ENCODE measurements around the gene COPS7A.
"Not testable (repeated sequence)": the region's sequence is repeated elsewhere in the genome, so short reads cannot be mapped to it uniquely, and the experiment has no call there.

COPS7A gene

DNA sequence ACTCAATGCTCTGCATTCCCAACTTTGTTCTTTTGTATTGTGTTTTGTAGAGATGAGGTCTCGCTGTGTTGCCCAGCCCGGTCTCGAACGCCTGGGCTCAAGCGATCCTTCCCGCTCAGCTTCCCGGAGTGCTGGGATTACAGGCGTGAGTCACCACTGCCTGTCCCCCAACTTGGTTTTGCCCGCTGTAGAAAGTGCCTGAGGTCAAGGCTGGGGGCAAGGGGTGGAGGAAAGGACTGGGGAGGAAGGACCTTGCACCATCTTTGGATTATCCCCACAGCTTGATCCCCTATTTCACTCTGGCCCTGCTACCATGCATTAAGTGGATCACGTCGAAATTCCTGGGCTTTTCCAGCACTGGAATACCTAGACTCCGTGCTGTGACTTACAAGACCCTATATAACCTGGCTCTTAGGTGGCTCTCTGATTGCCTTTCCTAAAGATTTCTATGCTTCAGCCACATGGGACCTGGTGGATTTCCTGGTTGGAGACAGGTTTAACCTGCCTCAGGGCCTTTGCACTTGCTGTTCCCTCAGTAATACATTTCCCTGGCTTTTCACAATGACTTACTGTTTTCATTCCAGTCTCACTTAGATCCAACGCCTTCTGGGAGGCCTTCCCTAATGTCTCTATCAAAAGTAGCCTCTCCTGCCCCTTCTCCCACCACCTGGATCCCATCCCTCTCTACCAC is 22.6 kb upstream of the COPS7A start:
- DNase-seq (ENCODE audit: low read depth, low spot score): no peak

DNA sequence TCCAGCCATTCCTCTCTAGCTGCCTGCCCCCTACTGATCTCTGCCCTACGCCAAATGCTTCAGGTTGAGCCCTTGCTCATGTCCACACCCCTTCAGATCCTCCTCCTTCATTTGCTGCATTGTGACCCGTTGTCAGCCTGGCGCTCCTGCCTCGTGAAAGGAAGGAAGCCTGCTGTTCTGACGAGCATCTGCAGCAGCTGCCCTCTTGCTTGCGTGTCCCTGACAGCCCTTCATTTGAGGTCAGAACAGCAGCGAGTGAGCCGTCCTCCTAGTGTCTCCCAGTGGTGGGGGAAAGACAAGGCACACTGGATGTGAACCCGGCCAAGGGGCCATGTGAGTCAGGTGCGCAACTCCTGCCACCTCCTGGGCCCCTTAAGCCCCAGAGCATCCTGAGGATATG is 20.2 kb upstream of the COPS7A start:
- no peak for DNase-seq (ENCODE audit: low read depth, low spot score)

GRCh38 chr12:6708351-6708750 is 15.5 kb upstream of the COPS7A start:
- not testable (repeated sequence) for DNase-seq (ENCODE audit: low read depth, low spot score)

DNA sequence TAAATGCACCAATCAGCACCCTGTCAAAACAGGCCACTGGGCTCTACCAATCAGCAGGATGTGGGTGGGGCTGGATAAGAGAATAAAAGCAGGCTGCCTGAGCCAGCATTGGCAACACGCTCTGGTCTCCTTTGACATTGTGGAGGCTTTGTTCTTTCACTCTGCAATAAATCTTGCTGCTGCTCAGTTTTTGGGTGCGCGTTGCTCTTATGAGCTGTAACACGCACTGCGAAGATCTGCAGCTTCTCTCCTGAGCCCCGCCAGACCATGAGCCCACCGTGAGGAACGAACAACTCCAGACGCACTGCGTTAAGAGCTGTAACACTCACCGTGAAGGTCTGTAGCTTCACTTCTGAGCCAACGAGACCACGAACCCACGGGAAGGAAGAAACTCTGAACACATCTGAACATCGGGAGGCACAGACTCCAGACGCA is 14.9 kb upstream of the COPS7A start:
- DNase-seq (ENCODE audit: low read depth, low spot score): no peak

- DNase-seq (ENCODE audit: low read depth, low spot score): not testable (repeated sequence)
Observed at GRCh38 chr12:6716031-6716873, 7.6 kb upstream of the COPS7A start.

GRCh38 chr12:6716874-6717437 is 6.9 kb upstream of the COPS7A start:
- no peak for DNase-seq (ENCODE audit: low read depth, low spot score)

- no peak for DNase-seq (ENCODE audit: low read depth, low spot score)
Observed at GRCh38 chr12:6722863-6723262, 983 bp upstream of the COPS7A start.

GRCh38 chr12:6724409-6724797 is 557 bp downstream of the COPS7A start:
- DNase-seq (ENCODE audit: low read depth, low spot score): no peak

- DNase-seq (ENCODE audit: low read depth, low spot score): no peak
Observed at GRCh38 chr12:6725350-6725749, 1.5 kb downstream of the COPS7A start.

- no peak for DNase-seq (ENCODE audit: low read depth, low spot score)
Observed at GRCh38 chr12:6729186-6729585, 5.3 kb downstream of the COPS7A start.

- no peak for DNase-seq (ENCODE audit: low read depth, low spot score)
Observed at GRCh38 chr12:6730169-6730568, 6.3 kb downstream of the COPS7A start.

DNA sequence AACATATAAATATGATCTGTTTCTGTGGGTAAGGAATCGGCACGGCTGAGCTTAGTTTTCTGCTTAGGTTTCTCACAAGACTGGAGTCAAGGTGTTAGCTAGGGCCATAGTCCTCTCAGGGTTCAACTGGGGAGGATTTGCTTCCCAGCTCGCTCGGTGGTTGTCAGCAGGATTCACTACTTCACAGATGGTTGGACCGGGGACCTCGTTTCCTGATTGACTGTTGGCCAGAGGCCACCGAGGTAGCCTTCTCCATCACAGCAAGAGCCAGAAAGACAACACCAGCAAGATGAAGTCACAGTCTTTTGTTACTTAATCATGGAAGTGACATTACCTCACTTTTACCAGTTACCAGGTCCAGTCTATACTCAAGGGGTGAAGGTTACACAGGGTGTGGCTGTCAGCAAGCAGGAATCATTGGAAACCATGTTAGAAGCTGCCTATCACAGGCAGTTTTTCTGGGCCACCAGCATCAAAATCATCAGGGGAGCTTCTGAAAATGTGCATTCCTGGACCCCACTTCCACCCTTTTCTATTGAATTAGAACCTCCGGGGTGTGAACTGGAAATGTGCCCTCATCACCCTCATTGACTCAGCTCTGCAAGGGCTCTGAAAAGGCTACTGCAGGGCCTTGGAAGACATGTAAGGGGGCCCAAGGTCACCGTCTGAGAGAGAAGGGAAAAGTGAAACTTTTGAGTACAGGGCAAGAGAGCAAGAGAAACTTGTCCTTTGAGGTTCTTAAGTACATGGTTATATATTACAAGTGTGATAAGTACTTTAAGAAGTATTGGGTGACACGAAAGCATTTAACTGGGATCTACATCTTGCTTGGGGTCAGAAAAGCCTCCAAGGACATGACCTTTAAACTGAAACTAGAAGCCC is 10.9 kb downstream of the COPS7A start:
- DNase-seq (ENCODE audit: low read depth, low spot score): no peak

DNA sequence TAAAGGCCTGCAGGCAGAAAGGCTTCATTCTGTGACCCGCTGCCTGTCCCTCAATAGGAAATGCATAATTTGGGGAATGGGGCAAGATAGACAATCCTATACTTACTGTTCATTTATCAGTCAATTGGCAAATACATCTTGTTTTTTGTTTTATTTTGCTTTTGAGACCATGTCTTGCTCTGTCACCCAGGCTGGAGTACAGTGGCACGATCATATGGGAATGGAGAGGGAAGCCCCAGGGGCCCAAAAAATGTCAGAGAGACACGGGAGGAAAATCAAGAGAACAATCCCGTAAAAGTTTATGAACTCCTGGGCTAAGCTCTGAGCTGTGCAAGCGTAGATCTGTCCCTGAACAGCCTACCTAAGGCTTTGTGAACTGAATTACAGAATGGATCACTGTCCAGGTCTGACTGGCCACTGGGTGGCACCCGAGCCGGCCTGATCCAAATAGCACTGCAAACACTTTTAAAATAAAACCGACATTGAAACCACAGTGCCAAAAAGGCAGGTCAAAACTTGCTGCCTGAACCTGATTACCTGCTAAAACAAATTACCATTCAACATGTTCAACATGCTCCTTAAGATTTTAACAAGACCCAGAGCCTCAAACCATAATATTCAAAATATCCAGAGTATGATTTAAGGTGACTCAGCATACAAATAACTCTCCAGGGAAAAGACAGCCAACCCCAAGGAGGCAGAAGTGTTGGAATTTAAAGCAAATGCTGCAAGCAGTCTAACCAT is 11.8 kb downstream of the COPS7A start:
- no peak for DNase-seq (ENCODE audit: low read depth, low spot score)

DNA sequence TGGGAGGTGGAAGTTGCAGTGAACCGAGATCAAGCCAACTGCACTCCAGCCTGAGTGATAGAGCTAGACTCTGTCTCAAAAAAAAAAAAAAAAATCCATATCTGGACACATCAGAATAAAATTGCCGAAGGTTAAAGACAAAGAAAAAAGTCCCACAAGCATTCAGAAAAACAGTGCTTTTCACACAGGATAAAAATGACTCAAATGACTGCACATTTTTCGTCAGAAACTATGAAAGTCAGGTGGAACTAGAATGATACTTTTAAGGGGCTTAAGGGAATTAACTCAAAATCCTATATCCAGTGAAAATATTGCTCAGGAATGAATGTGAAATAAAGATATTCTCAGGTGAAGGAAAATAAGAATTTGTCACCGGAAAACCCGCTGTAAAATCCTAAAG is 12.9 kb downstream of the COPS7A start:
- DNase-seq (ENCODE audit: low read depth, low spot score): no peak

GRCh38 chr12:6742080-6742479 is 18.2 kb downstream of the COPS7A start:
- DNase-seq (ENCODE audit: low read depth, low spot score): not testable (repeated sequence)

- no peak for DNase-seq (ENCODE audit: low read depth, low spot score)
Observed at GRCh38 chr12:6742834-6743233, 19.0 kb downstream of the COPS7A start.

GRCh38 chr12:6743300-6743699 is 19.5 kb downstream of the COPS7A start:
- not testable (repeated sequence) for DNase-seq (ENCODE audit: low read depth, low spot score)

DNA sequence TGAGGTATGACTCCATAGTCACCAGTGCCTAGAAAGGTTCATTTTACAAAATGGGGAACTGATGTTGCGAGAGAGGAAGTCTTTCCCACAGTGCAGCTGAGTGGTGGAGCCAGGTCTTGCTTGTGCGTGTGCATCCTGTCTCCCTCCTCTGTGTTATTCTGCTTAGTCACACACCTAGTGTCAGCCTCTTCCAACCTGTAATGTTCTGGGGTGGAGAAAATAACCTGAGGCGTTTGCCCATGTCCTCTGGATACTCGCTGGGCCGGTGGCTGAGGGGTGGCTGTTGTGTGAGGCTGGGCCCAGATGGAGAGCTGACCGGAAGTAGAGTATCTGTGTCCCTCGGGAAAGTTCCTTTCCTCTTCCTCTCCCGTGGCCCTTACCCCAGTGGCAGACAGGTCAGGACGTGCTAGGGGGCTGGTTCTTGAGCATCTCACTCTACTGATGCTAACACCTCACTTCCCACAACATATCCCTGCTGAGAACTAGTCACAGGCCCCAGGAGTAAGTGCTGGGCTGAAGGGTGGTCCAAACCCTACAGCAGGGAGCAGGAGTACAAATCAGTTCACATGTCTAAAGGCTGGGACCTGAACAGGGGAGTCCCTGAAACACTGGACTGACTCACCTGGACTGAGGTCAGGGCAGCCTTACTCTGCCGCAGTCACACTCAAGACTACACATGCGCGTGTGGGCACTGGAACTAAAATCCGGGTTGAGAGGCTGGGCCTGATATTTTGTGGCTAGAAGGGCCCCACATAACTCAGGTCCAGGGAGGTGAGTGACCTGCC is 22.1 kb downstream of the COPS7A start:
- no peak for DNase-seq (ENCODE audit: low read depth, low spot score)

GRCh38 chr12:6747216-6747615 is 23.4 kb downstream of the COPS7A start:
- no peak for DNase-seq (ENCODE audit: low read depth, low spot score)

GRCh38 chr12:6748761-6749160 is 24.9 kb downstream of the COPS7A start:
- DNase-seq (ENCODE audit: low read depth, low spot score): no peak

Data from activated naive CD8-positive, alpha-beta T cell treated with anti-CD3 and anti-CD28 coated beads, Interleukin-2, amount 50 U/mL, for 16 hours (primary cell).